ENCODE results near the gene CCL26.

DNA sequence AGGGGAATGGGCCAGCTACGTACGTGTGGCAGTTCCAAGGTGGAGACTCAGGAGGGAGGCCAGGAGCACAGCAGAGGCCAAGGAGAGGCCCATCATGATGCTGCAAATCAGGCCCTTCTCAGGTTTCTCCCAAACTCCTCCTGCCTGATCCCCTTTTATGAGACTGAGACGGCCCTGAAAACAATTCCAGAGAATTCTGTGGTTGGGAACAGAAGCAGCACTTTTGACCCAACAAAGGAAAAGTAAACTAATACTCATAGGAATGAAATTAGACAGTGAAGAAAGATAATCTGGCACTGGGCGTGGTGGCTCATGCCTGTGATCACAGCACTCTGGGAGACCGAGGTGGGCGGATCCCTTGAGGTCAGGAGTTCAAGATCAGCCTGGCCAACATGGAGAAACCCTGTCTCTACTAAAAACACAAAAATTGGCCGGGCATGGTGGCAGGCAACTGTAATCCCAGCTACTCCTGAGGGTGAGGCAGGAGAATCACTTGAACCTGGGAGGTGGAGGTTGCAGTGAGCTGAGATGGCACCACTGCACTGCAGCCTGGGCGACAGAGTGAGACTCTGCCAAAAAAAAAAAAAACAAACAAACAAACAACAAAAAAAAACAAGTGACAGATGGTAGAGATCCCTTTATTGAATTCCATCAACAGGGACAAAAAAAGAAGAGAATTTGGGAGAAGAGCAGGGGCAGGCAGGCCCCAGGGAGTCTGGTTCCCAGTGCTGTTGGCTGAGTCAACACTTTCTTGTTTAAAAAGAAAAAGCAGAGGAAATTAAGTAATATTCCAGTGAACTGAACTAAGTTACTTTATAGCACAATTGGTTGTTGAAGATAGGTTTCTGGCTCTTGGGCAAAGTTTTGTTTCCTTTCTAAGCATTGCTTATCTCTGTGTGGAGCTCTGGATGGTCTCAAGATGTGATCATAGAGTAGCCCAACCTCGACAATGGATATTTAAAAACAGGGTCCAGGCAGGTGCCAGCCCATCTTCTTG lies at the start of gene CCL26:
- TF ChIP-seq MAX (IDR thresholded peaks at IDR 0.05; ENCODE audit: insufficient read depth, insufficient read length): no peak
- TF ChIP-seq POLR2AphosphoS5 (IDR thresholded peaks at IDR 0.05; ENCODE audit: insufficient read depth, low read depth, low read length): no peak
- TF ChIP-seq EZH2 (IDR thresholded peaks at IDR 0.05; ENCODE audit: borderline replicate concordance, low read depth, low read length, severe bottlenecking): no peak
- TF ChIP-seq CTCF (IDR thresholded peaks at IDR 0.05; ENCODE audit: extremely low read depth in 1 of 2, insufficient read depth in 1 of 2, low read depth in 1 of 2, low read length in 2 of 2): no peak
- TF ChIP-seq POLR2A (IDR thresholded peaks at IDR 0.05; ENCODE audit: low read depth, low read length): no peak

Data from endothelial cell of umbilical vein (primary cell).